Lower leg skin (tissue), 4 donors: Measurements from ENCODE around the gene ZPBP2. TPM values are rescaled to one million over a fixed set of nuclear protein-coding genes. Genes with fewer than 3 reads are reported as not detected.

Experiments
- DNase-seq, 2 donors: peaks; one replicate each; pipeline ENCODE4 v3.0.0-alpha.2; 2019; ENCODE audit warnings: low spot score in 2 of 2
- H3K4me3 ChIP-seq: fragments of 200-600 bp; sonication (generic); 2 replicates; pipeline ENCODE4 v1.5.1; 2017; ENCODE audit warnings: mild to moderate bottlenecking, low read depth; ENCODE audit not compliant: poor library complexity, severe bottlenecking
- CTCF ChIP-seq, 3 donors: fragments of 450-650 bp; IDR thresholded peaks; one replicate each; pipeline ENCODE4 v1.5.1; 2016; ENCODE audit warnings: antibody characterized with exemption in 3 of 3, mild to moderate bottlenecking in 3 of 3, moderate library complexity in 2 of 3
- POLR2A ChIP-seq, 2 donors: fragments of 450-650 bp; IDR thresholded peaks; one replicate each; pipeline ENCODE4 v1.6.1; 2016 to 2017; ENCODE audit warnings: antibody characterized with exemption in 2 of 2, mild to moderate bottlenecking in 1 of 2, moderate library complexity in 1 of 2
- WGBS, 2 donors: methylation state at CpG; one replicate each; pipeline ENCODE4 v1.1.5; 2018; 5-methylcytosine and 5-hydroxymethylcytosine counted together
- intact Hi-C: fragments of 100-400 bp; cut with DNase I; formaldehyde crosslinking; loops from one replicate; pipeline ENCODE4 v1.15.0; 2023; ENCODE audit warnings: low total_unique reads
- total RNA-seq, 4 donors: library from RNA; depleted of rRNA; stranded (reverse); fragments of >200 nt; gene quantifications; one replicate each; pipeline ENCODE4 v1.1.0, GENCODE V29; 2016

ZPBP2 gene
- total RNA-seq, 4 donors from 2014 or later, result not detected

DNA sequence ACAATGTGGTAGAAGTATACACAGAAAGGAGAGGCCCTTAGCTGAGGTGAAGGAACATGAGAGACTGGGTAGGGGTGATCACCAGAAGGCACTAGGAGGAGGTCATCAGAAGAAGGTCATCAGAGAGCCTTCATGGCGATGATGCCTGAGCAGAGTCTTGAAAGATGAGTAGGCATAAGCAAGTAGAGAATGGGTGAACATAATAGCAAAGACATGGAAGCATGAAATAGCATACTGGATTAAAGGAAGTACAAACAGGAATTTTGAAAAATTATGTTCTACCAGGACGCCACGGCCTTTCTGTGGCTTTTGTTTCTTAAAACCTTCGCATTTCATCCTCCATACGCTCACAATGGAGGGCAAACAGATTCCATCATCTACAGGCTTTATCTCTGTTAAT, 6.8 kb upstream of the ZPBP2 start:
- 81 to 93% methylated on average over 5 of the region's 5 CpGs for WGBS, 2 donors
- no peak for DNase-seq
- TF ChIP-seq POLR2A (IDR thresholded peaks at IDR 0.05), result no peak
- no peak for TF ChIP-seq CTCF (IDR thresholded peaks at IDR 0.05)
- intact Hi-C loops, result loop anchor here (10.0 kb wide), 2 partner anchors 54 to 106 kb away; partner anchors contain the start of gene GSDMB
- no peak overlapping the region for H3K4me3 ChIP-seq

DNA sequence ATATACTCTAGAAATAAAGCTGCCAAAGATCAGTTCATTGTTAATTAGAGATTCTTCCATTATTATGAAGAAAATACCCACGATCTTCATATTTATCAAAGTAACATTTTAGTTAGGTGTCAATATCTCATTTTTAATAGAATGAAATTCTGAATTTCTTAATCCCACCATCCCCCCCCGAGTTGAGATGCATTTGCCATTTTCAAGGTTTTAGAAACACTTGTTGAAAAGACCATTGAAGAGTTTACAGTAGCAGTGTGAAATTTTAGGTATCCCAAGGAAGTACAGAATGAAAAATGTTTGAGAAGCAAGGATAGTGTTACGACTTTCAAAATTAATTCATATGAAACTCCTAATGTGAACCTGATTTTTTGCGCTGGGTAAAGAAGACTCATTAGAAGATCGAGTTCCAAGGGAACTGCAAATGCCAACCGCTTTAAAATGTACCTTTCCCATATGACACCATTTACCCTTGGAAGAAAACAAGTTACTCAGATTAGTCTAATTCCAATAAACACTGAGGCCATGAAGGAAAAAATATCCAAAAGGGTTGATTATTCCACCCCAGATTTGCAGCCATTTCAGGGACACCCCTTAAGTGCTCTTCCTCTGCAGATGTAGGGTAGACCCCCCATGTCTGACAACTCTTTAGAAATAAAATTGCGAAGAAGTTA, 4.6 kb upstream of the ZPBP2 start:
- H3K4me3 ChIP-seq, result no peak overlapping the region
- no peak for DNase-seq
- 68 to 77% methylated on average over 7 of the region's 7 CpGs for WGBS, 2 donors
- intact Hi-C loops, result loop anchor here (10.0 kb wide), 2 partner anchors 51 to 109 kb away; partner anchors contain the start of gene GSDMB
- TF ChIP-seq CTCF (IDR thresholded peaks at IDR 0.05), result no peak

GRCh38 chr17:39863918-39864746, 3.9 kb upstream of the ZPBP2 start, which contains the start of gene IKZF3:
Gene IKZF3 (minus strand): TSS chr17:39864312. CDS start chr17:39864126, 186 bp downstream.
- H3K4me3 ChIP-seq, result no peak within 1 kb of the TSS
- intact Hi-C loops, result loop anchor here (10.0 kb wide), 2 partner anchors 51 to 109 kb away; partner anchors contain the start of gene GSDMB
- 5% methylated on average over 42 to 50 of the region's 50 CpGs for WGBS, 2 donors
- no peak for TF ChIP-seq CTCF (IDR thresholded peaks at IDR 0.05)
- no peak for TF ChIP-seq POLR2A (IDR thresholded peaks at IDR 0.05)
- peak; percentile 15 to 88 for DNase-seq

DNA sequence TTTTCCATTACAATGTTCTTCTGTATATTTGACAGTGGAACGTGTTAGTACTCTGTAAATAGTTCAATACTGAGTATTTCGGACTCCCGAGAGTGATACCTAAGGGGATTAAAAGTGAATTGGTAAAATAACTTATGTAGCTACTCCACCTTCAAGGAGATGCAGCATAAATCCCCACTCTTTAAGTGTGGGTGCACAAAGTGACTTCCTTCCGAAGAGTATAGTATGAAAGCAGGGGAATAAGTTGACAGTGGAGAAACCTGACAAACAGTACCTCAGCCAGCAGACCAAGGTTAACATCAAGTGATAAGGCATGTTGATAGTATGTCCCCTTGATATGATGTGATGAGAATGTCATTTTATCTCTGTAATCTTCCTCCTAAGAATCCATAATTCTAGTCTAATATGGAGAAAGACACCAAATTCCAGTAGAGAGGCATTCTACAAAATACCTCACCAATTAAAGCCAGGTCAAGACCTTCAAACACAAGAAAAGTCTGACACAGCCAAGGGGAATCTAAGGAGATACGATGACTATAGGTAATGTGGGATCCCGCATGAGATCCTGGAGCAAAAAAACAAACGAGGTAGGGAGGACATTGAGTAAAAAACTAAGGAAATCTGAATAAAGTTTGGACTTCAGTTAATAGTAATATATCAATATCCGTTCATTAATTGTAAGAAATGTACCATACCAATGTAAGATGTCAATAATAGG, 1.8 kb upstream of the ZPBP2 start:
- WGBS, 2 donors, result 89 to 91% methylated on average over 8 of the region's 8 CpGs
- intact Hi-C loops, result loop anchor here (10.0 kb wide), 2 partner anchors 49 to 111 kb away; partner anchors contain the start of gene GSDMB
- TF ChIP-seq POLR2A (IDR thresholded peaks at IDR 0.05), result no peak
- no peak for TF ChIP-seq CTCF (IDR thresholded peaks at IDR 0.05)
- no peak for DNase-seq
- H3K4me3 ChIP-seq, result no peak overlapping the region

- no peak overlapping the region for H3K4me3 ChIP-seq
- no peak for DNase-seq
- intact Hi-C loops, result loop anchor here (10.0 kb wide), 2 partner anchors 48 to 112 kb away; partner anchors contain the start of gene GSDMB
- TF ChIP-seq POLR2A (IDR thresholded peaks at IDR 0.05), result no peak
- TF ChIP-seq CTCF (IDR thresholded peaks at IDR 0.05), result no peak
- 78 to 83% methylated on average over 21 of the region's 21 CpGs for WGBS, 2 donors
Measured at GRCh38 chr17:39867084-39867879, 720 bp upstream of the ZPBP2 start.
